AG10803 (cell line): Measurements from ENCODE around the gene SPRING1.
A peak's percentile ranks its signal among the peaks of the same experiment; 100 is the strongest.

Source experiments
- DNase-seq: peaks from one replicate; pipeline ENCODE4 v3.0.0; 2010; ENCODE audit warnings: low read depth
- H3K4me3 ChIP-seq: 2 replicates; pipeline ENCODE4 v1.5.1; 2011; ENCODE audit warnings: mild to moderate bottlenecking, low read length, control low read depth
- TF ChIP-seq, protein P1 (sequence below): conservative IDR thresholded peaks from 2 replicates; pipeline ENCODE4 v1.5.1; 2011; ENCODE audit warnings: mild to moderate bottlenecking, low read length, control low read depth, inconsistent platforms

Gene SPRING1

GRCh38 chr12:116774020-116774419 is 36.2 kb upstream of the SPRING1 start:
- TF ChIP-seq, protein P1, sequence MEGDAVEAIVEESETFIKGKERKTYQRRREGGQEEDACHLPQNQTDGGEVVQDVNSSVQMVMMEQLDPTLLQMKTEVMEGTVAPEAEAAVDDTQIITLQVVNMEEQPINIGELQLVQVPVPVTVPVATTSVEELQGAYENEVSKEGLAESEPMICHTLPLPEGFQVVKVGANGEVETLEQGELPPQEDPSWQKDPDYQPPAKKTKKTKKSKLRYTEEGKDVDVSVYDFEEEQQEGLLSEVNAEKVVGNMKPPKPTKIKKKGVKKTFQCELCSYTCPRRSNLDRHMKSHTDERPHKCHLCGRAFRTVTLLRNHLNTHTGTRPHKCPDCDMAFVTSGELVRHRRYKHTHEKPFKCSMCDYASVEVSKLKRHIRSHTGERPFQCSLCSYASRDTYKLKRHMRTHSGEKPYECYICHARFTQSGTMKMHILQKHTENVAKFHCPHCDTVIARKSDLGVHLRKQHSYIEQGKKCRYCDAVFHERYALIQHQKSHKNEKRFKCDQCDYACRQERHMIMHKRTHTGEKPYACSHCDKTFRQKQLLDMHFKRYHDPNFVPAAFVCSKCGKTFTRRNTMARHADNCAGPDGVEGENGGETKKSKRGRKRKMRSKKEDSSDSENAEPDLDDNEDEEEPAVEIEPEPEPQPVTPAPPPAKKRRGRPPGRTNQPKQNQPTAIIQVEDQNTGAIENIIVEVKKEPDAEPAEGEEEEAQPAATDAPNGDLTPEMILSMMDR: no peak
- H3K4me3 ChIP-seq: no peak overlapping the region
- DNase-seq: no peak

- no peak overlapping the region for H3K4me3 ChIP-seq
- TF ChIP-seq, protein P1: no peak; the same call in 1 of the 2 replicates
- peak; percentile 24 for DNase-seq
Measured at GRCh38 chr12:116773276-116773731, 35.4 kb upstream of the SPRING1 start.

DNA sequence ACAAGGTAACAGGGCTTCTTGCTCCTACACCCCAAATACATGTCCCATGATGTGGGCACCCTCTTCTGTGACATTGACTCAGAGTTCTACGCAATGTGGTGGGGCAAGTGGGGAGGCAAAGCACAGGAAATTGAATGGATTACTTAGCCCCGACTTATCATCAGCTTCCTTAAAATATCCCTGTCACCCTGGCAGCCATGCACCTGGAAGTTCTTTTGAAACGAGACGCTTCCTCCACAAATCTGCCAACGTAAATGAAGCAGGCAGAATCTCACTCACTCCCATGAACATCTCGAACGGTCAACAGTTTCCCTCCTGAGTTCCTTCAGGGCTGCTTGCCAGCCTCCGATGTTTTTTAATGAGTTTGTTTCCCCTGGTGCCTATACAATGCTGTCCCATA is 33.8 kb upstream of the SPRING1 start:
- DNase-seq: no peak
- TF ChIP-seq, protein P1: no peak
- H3K4me3 ChIP-seq: no peak overlapping the region

DNA sequence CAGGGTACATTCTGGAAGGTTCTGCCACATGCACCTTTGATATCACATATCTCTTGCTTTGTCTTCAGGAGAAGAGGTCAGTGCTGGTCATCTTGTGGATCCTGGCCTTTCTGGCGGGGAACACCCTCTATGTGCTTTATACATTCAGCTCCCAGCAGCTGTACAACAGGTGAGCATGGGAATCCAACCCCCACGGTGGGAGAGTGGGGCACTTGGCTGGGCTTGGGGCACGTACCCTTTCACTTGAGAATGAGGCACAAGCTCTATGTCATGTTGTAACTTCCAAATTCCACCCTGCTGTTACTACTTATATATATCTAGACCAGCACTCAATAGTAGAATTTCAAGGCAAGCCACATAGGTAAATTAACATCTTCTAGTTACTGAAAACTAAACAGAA is 28.9 kb upstream of the SPRING1 start:
- TF ChIP-seq, protein P1: no peak
- DNase-seq: no peak
- no peak overlapping the region for H3K4me3 ChIP-seq

GRCh38 chr12:116766285-116766684 is 28.4 kb upstream of the SPRING1 start:
- DNase-seq: no peak
- TF ChIP-seq, protein P1: no peak
- no peak overlapping the region for H3K4me3 ChIP-seq

GRCh38 chr12:116765271-116765670 is 27.4 kb upstream of the SPRING1 start:
- H3K4me3 ChIP-seq: no peak overlapping the region
- DNase-seq: no peak
- TF ChIP-seq, protein P1: no peak

- TF ChIP-seq, protein P1: no peak
- no peak for DNase-seq
- H3K4me3 ChIP-seq: no peak overlapping the region
Measured at GRCh38 chr12:116761499-116761898, 23.6 kb upstream of the SPRING1 start.
